Measurements from ENCODE around the gene TSR3.

- no peak for TF ChIP-seq CTCF (IDR thresholded peaks at IDR 0.05; ENCODE audit: low read depth, low read length)
- no peak for TF ChIP-seq POLR2A (IDR thresholded peaks at IDR 0.05; ENCODE audit: extremely low read depth, insufficient read length)
- TF ChIP-seq MYC (IDR thresholded peaks at IDR 0.05; ENCODE audit: low read depth, low read length), result no peak
- TF ChIP-seq, protein P1, sequence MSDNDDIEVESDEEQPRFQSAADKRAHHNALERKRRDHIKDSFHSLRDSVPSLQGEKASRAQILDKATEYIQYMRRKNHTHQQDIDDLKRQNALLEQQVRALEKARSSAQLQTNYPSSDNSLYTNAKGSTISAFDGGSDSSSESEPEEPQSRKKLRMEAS (IDR thresholded peaks at IDR 0.05; ENCODE audit: low read depth, low read length), result no peak
These were observed 6.6 kb downstream of the TSR3 start for GRCh38 chr16:1345087-1345486.

Data from NB4 (cell line).